Vagina (tissue), 2 donors: ENCODE results near the gene MOBP. TPM values are rescaled to one million over a fixed set of nuclear protein-coding genes. Genes with fewer than 3 reads are reported as not detected.

Experiments used
- DNase-seq, 2 donors: peaks; one replicate each; pipeline ENCODE4 v3.0.0-alpha.2; 2017; ENCODE audit errors: extremely low spot score in 2 of 2
- H3K27ac ChIP-seq: fragments of 200-600 bp; sonication (generic); one replicate; pipeline ENCODE4 v1.5.1; 2019
- H3K27me3 ChIP-seq: fragments of 200-600 bp; sonication (generic); one replicate; pipeline ENCODE4 v1.5.1; 2019
- H3K36me3 ChIP-seq, 2 donors: fragments of 200-600 bp; sonication (generic); one replicate each; pipeline ENCODE4 v1.5.1; 2017 to 2019
- H3K4me1 ChIP-seq: fragments of 200-600 bp; sonication (generic); one replicate; pipeline ENCODE4 v1.5.1; 2019
- H3K4me3 ChIP-seq, 2 donors: fragments of 200-600 bp; sonication (generic); 1 replicate in 1 of 2; 2 replicates in 1 of 2; pipeline ENCODE4 v1.5.1; 2016 to 2019
- H3K9me3 ChIP-seq: fragments of 200-600 bp; sonication (generic); one replicate; pipeline ENCODE4 v1.5.1; 2019
- CTCF ChIP-seq, 3 experiments: fragments of 450-650 bp in 2 of 3; fragments of 200-600 bp in 1 of 3; sonication (generic) in 1 of 3; IDR thresholded peaks; one replicate each; pipeline ENCODE4 v1.5.1; 2017 to 2019; ENCODE audit warnings: antibody characterized with exemption in 3 of 3, mild to moderate bottlenecking in 2 of 3, moderate library complexity in 2 of 3
- POLR2A ChIP-seq, 2 donors: fragments of 450-650 bp; IDR thresholded peaks; one replicate each; pipeline ENCODE4 v1.6.1; 2017; ENCODE audit warnings: antibody characterized with exemption in 2 of 2, mild to moderate bottlenecking in 2 of 2, moderate library complexity in 2 of 2
- POLR2AphosphoS5 ChIP-seq, 2 donors: sonication (generic); formaldehyde crosslinking; IDR thresholded peaks; one replicate each; pipeline ENCODE4 v1.9.0; 2017; ENCODE audit warnings: antibody characterized with exemption in 2 of 2, mild to moderate bottlenecking in 2 of 2, low read depth in 1 of 2; ENCODE audit not compliant: insufficient read depth in 1 of 2
- intact Hi-C: fragments of 100-400 bp; cut with DNase I; formaldehyde crosslinking; loops from one replicate; pipeline ENCODE4 v1.15.1; 2023
- total RNA-seq: library from RNA; depleted of rRNA; stranded (reverse); fragments of >200 nt; gene quantifications from one replicate; pipeline ENCODE4 v1.2.3, GENCODE V29; 2016

MOBP gene
- total RNA-seq, 1 donor from 2014 or later: not detected

GRCh38 chr3:39433642-39434041 lies 33.8 kb upstream of the MOBP start:
- H3K4me3 ChIP-seq: no peak overlapping the region
- DNase-seq: no peak
- intact Hi-C loops: no loop called here

DNA sequence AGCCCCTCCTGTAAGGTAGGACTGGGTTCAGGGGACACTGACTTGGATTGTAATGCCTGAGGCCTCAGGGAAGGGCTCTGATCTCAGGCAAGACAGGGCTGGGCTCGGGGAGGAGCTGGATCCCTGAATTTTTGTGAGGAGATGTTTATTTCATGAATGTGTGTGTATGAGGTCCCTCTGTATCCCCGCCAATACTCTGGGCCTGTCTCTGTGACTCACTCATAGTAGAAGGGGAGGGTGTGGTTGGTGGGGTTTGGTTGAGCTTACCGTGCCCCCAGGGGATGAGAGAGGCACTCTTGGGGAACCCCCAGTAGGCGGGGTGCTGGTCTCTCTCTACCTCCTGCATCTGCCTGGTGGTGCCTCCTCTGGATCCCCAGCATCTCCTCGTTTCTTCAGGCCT lies 32.9 kb upstream of the MOBP start:
- no peak for DNase-seq
- TF ChIP-seq POLR2AphosphoS5 (IDR thresholded peaks at IDR 0.05; ENCODE audit: insufficient read depth in 1 of 2, low read depth in 1 of 2) (no peak), POLR2A (IDR thresholded peaks at IDR 0.05) (no peak), CTCF (IDR thresholded peaks at IDR 0.05) (no peak)

More at GRCh38 chr3:39433642-39434041, 33.8 kb upstream of the MOBP start:
- Histone ChIP-seq H3K4me1 (no peaks in the 10 kb centered on the region), H3K27ac (no peak overlapping the region), H3K9me3 (no peaks in the 10 kb centered on the region), H3K27me3 (no peaks in the 10 kb centered on the region), H3K36me3 (no peaks in the 10 kb centered on the region)
- TF ChIP-seq POLR2AphosphoS5 (IDR thresholded peaks at IDR 0.05; ENCODE audit: insufficient read depth in 1 of 2, low read depth in 1 of 2) (no peak), CTCF (IDR thresholded peaks at IDR 0.05) (no peak), POLR2A (IDR thresholded peaks at IDR 0.05) (no peak)

DNA sequence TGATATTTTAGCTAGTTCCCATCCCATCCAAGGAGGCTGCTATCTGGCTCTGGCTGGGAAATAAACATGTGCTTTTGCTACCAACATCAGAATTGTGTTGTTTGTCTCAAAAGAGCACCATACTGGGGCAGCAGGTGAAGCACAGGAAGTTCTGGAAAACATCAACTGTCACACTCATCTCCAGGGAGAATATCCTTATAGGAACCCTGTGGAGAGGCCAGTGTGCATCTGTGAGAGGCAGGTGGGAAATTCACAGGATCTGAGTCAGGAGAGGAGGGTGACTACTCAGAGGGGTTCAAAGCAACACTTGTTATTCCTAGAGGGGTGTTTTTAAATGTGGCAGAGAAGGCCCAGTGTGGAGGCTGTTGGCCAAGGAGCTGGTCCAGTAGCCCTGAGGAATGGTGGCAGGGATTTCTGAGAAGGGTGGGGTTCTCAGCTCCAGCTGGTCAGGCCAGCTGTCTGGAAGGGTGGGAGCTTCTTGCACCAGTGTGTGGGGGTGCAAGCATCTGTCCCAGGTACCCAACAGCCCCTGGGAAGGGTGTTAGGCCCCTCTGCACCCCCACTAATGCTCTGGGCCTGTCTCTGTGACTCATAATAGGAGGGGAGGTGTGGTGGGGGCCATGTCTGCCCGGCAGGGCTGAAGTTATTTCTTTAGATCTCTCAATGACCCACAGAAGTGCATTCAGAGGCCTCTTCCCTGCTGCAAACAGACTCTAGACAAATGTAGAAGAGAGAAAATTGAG lies 32.3 kb upstream of the MOBP start:
- no peak overlapping the region for H3K4me3 ChIP-seq
- H3K36me3 ChIP-seq: no peaks in the 10 kb centered on the region
- no peaks in the 10 kb centered on the region for H3K27me3 ChIP-seq
- DNase-seq: no peak
- no peak overlapping the region for H3K27ac ChIP-seq
- intact Hi-C loops: no loop called here
- no peak for TF ChIP-seq CTCF (IDR thresholded peaks at IDR 0.05)
- TF ChIP-seq POLR2A (IDR thresholded peaks at IDR 0.05): no peak
- no peak for TF ChIP-seq POLR2AphosphoS5 (IDR thresholded peaks at IDR 0.05; ENCODE audit: insufficient read depth in 1 of 2, low read depth in 1 of 2)
- no peaks in the 10 kb centered on the region for H3K9me3 ChIP-seq
- H3K4me1 ChIP-seq: no peaks in the 10 kb centered on the region

More for the DNA sequence above, 32.9 kb upstream of the MOBP start:
- intact Hi-C loops: no loop called here
- H3K27me3 ChIP-seq: no peaks in the 10 kb centered on the region
- H3K27ac ChIP-seq: no peak overlapping the region
- no peaks in the 10 kb centered on the region for H3K4me1 ChIP-seq
- no peaks in the 10 kb centered on the region for H3K36me3 ChIP-seq
- H3K9me3 ChIP-seq: no peaks in the 10 kb centered on the region
- no peak overlapping the region for H3K4me3 ChIP-seq

GRCh38 chr3:39438880-39439279 lies 28.6 kb upstream of the MOBP start:
- no peaks in the 10 kb centered on the region for H3K27me3 ChIP-seq
- no peaks in the 10 kb centered on the region for H3K9me3 ChIP-seq
- no peak for DNase-seq
- H3K36me3 ChIP-seq: no peaks in the 10 kb centered on the region
- no peaks in the 10 kb centered on the region for H3K4me1 ChIP-seq
- no peak overlapping the region for H3K27ac ChIP-seq
- H3K4me3 ChIP-seq: no peak overlapping the region
- TF ChIP-seq CTCF (IDR thresholded peaks at IDR 0.05): no peak
- no peak for TF ChIP-seq POLR2AphosphoS5 (IDR thresholded peaks at IDR 0.05; ENCODE audit: insufficient read depth in 1 of 2, low read depth in 1 of 2)
- TF ChIP-seq POLR2A (IDR thresholded peaks at IDR 0.05): no peak
- intact Hi-C loops: no loop called here

DNA sequence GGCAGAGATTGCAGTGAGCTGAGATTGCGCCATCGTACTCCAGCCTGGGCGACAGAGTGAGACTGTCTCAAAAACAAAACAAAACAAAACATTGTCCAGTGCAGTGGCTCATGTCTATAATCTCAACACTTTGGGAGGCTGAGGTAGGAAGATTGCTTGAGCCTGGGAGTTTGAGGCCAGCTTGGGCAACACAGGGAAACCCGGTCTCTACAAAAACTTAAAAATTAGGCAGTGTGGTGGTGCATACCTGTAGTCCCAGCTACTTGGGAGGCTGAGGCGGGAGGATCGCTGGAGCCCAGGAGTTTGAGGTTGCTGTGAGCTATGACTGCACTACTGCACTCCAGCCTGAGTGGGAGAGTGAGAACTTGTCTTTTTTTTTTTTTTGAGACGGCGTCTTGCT lies 27.2 kb upstream of the MOBP start:
- Histone ChIP-seq H3K36me3 (no peaks in the 10 kb centered on the region), H3K4me1 (no peaks in the 10 kb centered on the region), H3K4me3 (no peak overlapping the region), H3K27ac (no peak overlapping the region), H3K9me3 (no peaks in the 10 kb centered on the region), H3K27me3 (no peaks in the 10 kb centered on the region)
- intact Hi-C loops: no loop called here
- no peak for DNase-seq
- TF ChIP-seq POLR2A (IDR thresholded peaks at IDR 0.05) (no peak), POLR2AphosphoS5 (IDR thresholded peaks at IDR 0.05; ENCODE audit: insufficient read depth in 1 of 2, low read depth in 1 of 2) (no peak), CTCF (IDR thresholded peaks at IDR 0.05) (no peak)
